Measurements from ENCODE around the gene IFI27L2. TPM values are rescaled to one million over a fixed set of nuclear protein-coding genes. Genes with fewer than 3 reads are reported as not detected.

The IFI27L2 gene
- total and polyA plus RNA-seq, 2 donors, result 16.6 to 77.6 TPM

DNA sequence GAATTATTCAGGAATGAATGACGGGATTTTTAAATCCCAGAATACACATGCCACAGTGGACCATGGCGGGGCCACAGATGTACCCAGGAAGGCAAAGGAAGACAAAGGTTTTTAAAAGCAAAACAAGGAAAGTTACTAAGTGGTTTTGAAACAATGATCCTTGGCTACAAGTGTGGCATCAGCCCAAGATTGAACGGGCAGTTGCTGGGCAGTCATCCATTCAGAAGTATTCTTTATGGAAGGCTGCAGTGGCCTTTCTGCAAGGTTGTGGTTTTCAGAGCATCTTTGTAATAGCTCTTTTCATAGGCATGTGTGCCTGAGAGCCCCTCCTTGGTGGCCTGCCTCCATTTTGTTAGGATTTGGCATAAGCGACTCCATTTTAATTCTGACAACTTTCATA lies 32.3 kb downstream of the IFI27L2 start:
- Histone ChIP-seq H3K36me3 (ENCODE audit: insufficient read depth) (no peaks in the 10 kb centered on the region), H3K27ac (ENCODE audit: low read depth) (no peak overlapping the region), H3K4me3 (ENCODE audit: low read depth, low read length) (no peak overlapping the region), H3K4me1 (ENCODE audit: insufficient read depth) (no peaks in the 10 kb centered on the region)
- WGBS, result 95% methylated on average over 4 of the region's 4 CpGs
- no peak for DNase-seq (ENCODE audit: extremely low spot score)

- DNase-seq (ENCODE audit: extremely low spot score), result no peak
- WGBS, result 87% methylated on average over 2 of the region's 2 CpGs
- Histone ChIP-seq H3K4me3 (ENCODE audit: low read depth, low read length) (no peak overlapping the region), H3K4me1 (ENCODE audit: insufficient read depth) (no peaks in the 10 kb centered on the region), H3K27ac (ENCODE audit: low read depth) (no peak overlapping the region), H3K36me3 (ENCODE audit: insufficient read depth) (no peaks in the 10 kb centered on the region)
Observed at GRCh38 chr14:94093418-94093817, 36.0 kb downstream of the IFI27L2 start.

DNA sequence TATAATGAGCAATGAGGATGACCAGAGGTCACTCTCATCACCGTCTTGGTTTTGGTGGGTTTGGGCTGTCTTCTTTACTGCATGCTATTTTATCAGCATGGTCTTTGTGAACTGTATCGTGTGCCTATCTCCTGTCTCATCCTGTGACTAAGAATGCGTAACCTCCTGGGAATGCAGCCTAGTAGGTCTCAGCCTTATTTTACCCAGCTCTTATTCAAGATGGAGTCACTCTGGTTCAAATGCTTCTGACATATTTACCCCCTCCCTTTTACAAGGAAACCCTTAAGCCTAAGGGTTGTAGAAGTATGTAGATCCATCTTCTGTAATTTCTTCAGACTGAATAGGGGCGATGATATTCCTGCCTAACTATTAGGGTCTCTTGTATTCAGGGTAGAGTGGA lies 39.9 kb downstream of the IFI27L2 start:
- Histone ChIP-seq H3K4me3 (ENCODE audit: low read depth, low read length) (no peak overlapping the region), H3K4me1 (ENCODE audit: insufficient read depth) (no peaks in the 10 kb centered on the region), H3K36me3 (ENCODE audit: insufficient read depth) (no peaks in the 10 kb centered on the region), H3K27ac (ENCODE audit: low read depth) (no peak overlapping the region)
- 94% methylated on average over 4 of the region's 4 CpGs for WGBS
- DNase-seq (ENCODE audit: extremely low spot score), result no peak

- no peak for DNase-seq (ENCODE audit: extremely low spot score)
- H3K27ac ChIP-seq (ENCODE audit: low read depth), result no peak overlapping the region
- 93% methylated on average over 5 of the region's 5 CpGs for WGBS
- no peaks in the 10 kb centered on the region for H3K36me3 ChIP-seq (ENCODE audit: insufficient read depth)
- H3K4me3 ChIP-seq (ENCODE audit: low read depth, low read length), result no peak overlapping the region
- no peaks in the 10 kb centered on the region for H3K4me1 ChIP-seq (ENCODE audit: insufficient read depth)
Observed at GRCh38 chr14:94088516-94088915, 40.9 kb downstream of the IFI27L2 start.

DNA sequence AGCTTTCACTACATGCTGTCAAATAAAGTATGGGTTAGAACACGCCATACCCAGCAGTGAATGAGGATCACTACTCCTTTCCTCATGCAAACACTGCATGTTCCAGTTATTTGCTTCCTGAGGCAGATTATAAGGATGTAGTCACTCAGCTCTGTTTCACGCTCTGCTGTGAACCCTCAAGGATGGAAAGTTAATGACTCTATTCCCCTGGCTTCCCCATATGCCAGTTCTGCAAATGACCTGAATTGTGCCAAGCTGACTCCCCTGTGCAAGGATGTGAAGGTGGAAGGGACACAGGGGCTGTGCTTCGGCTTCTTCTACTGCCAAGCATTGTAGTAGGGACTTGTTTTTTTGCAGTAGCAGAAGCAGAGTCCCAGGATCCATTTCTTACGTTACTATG lies 41.5 kb downstream of the IFI27L2 start:
- Histone ChIP-seq H3K27ac (ENCODE audit: low read depth) (no peak overlapping the region), H3K4me1 (ENCODE audit: insufficient read depth) (no peaks in the 10 kb centered on the region), H3K4me3 (ENCODE audit: low read depth, low read length) (no peak overlapping the region), H3K36me3 (ENCODE audit: insufficient read depth) (no peaks in the 10 kb centered on the region)
- no peak for DNase-seq (ENCODE audit: extremely low spot score)
- 76% methylated on average over 4 of the region's 4 CpGs for WGBS

DNA sequence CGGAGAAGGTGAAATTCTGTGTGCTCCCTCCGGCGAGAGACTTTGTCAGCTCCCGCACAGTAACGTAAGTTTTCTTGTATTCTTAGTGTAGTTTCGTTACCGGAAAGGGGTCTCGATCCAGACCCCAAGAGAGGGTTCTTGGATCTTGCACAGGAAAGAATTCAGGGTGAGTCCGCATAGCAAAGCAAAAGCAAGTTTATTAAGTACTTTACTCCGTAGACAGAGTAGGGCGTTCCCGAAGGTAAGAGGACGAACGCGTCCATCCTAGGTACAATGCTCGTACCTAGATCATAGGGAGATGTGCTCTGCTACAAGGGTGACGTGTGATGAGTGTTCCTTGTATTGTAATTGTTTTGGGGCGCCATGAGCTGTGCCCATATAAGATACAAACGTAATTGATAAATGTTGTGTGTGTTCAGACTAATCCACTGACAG lies 48.0 kb downstream of the IFI27L2 start:
- no peak for DNase-seq (ENCODE audit: extremely low spot score)
- under 1% methylated on average over 19 of the region's 19 CpGs for WGBS
- Histone ChIP-seq H3K27ac (ENCODE audit: low read depth) (no peak overlapping the region), H3K4me1 (ENCODE audit: insufficient read depth) (peaks cover 4% of the 10 kb centered on the region), H3K36me3 (ENCODE audit: insufficient read depth) (no peaks in the 10 kb centered on the region), H3K4me3 (ENCODE audit: low read depth, low read length) (peak overlapping the region; percentile 99)

DNA sequence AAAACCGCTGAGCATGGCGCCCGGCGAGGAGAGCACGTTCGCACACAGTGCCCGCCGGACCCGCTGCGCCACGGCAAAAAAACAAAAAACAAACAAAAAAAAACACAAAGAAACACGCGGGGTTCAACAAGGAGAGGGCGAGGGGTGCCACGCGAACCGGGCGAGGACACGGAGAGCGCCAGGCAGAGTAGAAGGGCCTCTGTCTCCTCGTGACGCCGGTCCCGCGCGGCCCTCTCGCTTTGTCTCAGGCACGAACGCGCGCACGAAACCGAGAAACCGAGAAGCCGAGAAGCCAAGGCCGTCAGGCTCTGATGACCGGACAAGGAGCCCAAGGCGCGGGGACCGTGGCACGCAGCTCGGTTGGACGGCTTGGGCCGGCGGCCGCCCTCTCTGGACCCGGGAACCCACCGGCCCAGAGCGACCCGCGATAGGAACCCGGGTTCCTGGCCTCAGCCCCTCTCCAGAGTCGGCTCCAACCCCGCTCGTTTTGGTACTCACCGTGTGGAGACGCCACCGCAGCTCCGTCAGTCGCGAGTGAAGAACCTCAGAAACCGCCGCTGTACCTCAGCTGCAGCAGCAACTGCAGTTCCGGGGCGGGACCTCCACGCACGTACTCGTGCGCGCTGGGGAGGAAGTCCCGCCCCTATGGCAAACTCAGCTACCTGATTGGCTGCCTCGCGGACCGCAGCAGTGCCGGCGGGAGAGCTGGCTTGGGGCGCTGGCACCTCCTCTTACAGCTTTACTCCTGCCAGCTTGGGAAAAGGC lies 48.6 kb downstream of the IFI27L2 start, which contains the start of the genes DDX24 and IFI27L1:
TSS of gene DDX24 (minus strand) at position 582 of the 765 bp plus-strand sequence. CDS start 1,460 bp downstream, outside the sequence.
TSS of gene IFI27L1 (plus strand) at position 690 of the 765 bp plus-strand sequence. CDS start 15,628 bp downstream, outside the sequence.
- peak within 1 kb of the TSS; percentile 99 for H3K4me3 ChIP-seq (ENCODE audit: low read depth, low read length)
- peaks cover 4% of the 10 kb centered on the region for H3K4me1 ChIP-seq (ENCODE audit: insufficient read depth)
- peak; percentile 83 for DNase-seq (ENCODE audit: extremely low spot score)
- H3K36me3 ChIP-seq (ENCODE audit: insufficient read depth), result no peaks in the 10 kb centered on the region
- WGBS, result under 1% methylated on average over 77 of the region's 77 CpGs
- peak within 1 kb of the TSS; percentile 96 for H3K27ac ChIP-seq (ENCODE audit: low read depth)

DNA sequence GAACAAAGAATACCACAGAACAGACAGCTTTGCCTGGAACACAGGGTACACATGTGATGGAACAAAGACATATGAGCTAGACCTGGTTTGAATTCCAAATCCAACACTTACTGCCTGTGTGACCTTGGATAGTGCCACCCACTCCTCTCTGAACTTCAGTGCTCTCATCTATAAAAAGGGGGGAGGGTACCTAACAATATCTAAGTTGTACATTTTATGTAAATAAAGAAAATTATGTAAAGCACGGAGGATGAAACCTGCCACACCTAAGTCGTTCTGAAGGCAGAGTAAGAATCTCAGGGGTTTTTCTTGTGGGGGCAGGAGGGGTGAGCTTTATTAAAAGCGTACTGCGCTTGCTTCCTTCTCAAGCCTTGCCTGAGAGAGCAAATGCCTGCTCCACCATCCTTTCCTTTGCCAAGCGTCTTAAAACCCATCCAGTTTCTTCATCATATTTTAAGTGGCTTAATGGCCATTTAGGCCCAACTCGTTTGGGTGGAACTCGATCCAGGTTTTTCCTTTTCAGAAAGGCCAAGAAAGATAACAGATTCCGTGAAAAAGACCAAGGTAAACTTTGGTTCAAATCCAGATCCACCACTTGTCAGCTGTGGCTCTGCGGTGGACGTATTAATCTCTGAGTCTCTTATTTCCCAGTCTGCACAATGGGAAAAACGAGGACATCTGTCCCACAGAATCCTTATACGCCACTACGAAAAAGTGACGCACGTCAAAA lies 49.3 kb downstream of the IFI27L2 start:
- H3K27ac ChIP-seq (ENCODE audit: low read depth), result no peak overlapping the region
- no peaks in the 10 kb centered on the region for H3K36me3 ChIP-seq (ENCODE audit: insufficient read depth)
- DNase-seq (ENCODE audit: extremely low spot score), result peak; percentile 32
- 1% methylated on average over 15 of the region's 15 CpGs for WGBS
- peaks cover 4% of the 10 kb centered on the region for H3K4me1 ChIP-seq (ENCODE audit: insufficient read depth)
- peak overlapping the region; percentile 99 for H3K4me3 ChIP-seq (ENCODE audit: low read depth, low read length)

DNA sequence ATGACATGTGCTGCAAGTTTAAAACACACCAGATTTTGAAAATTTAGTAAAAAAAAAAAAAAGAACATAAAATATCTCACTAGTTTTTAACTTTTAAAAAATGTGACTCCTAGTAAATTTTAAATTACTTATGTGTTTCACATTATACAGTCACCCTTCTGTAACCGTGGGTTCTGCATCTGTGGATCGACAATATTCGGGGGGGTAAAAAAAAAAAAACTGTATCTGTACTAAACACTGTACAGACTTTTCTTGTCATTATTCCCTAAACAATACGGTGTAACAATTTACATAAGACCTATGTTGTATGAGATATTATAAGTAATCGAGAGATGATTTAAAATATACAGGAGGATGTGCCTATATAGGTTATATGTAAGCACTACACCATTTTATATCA lies 51.6 kb downstream of the IFI27L2 start:
- no peak overlapping the region for H3K4me3 ChIP-seq (ENCODE audit: low read depth, low read length)
- H3K27ac ChIP-seq (ENCODE audit: low read depth), result no peak overlapping the region
- 76% methylated on average over 5 of the region's 5 CpGs for WGBS
- no peaks in the 10 kb centered on the region for H3K36me3 ChIP-seq (ENCODE audit: insufficient read depth)
- no peak for DNase-seq (ENCODE audit: extremely low spot score)
- peaks cover 4% of the 10 kb centered on the region for H3K4me1 ChIP-seq (ENCODE audit: insufficient read depth)

Other genes with a start within 250 kb of the IFI27L2 start
- not detected for gene FAM181A, start 202.3 kb downstream of the IFI27L2 start, total RNA-seq
- not detected for gene FAM181A, start 202.3 kb downstream of the IFI27L2 start, polyA plus RNA-seq
- 32.3 TPM for gene ASB2, start 153.0 kb downstream of the IFI27L2 start, total RNA-seq
- 72.7 TPM for gene ASB2, start 153.0 kb downstream of the IFI27L2 start, polyA plus RNA-seq
- not detected for gene CCDC197, start 132.3 kb downstream of the IFI27L2 start, total RNA-seq
- not detected for gene CCDC197, start 132.3 kb downstream of the IFI27L2 start, polyA plus RNA-seq
- 2.0 TPM for gene OTUB2, start 103.3 kb downstream of the IFI27L2 start, total RNA-seq
- gene OTUB2, start 103.3 kb downstream of the IFI27L2 start, polyA plus RNA-seq, result 0.41 TPM
- gene DDX24, start 48.4 kb downstream of the IFI27L2 start, total RNA-seq, result 55.1 TPM
- 144 TPM for gene DDX24, start 48.4 kb downstream of the IFI27L2 start, polyA plus RNA-seq
- gene IFI27L1, start 48.3 kb downstream of the IFI27L2 start, total RNA-seq, result 7.2 TPM
- gene IFI27L1, start 48.3 kb downstream of the IFI27L2 start, polyA plus RNA-seq, result 18.9 TPM
- 19.9 TPM for gene IFI27, start 18.9 kb downstream of the IFI27L2 start, total RNA-seq
- 417 TPM for gene IFI27, start 18.9 kb downstream of the IFI27L2 start, polyA plus RNA-seq
- gene PPP4R4, start 44.7 kb upstream of the IFI27L2 start, total RNA-seq, result 0.37 TPM
- gene PPP4R4, start 44.7 kb upstream of the IFI27L2 start, polyA plus RNA-seq, result 0.63 TPM
- not detected for gene SERPINA10, start 163.7 kb upstream of the IFI27L2 start, total RNA-seq
- 0.10 TPM for gene SERPINA10, start 163.7 kb upstream of the IFI27L2 start, polyA plus RNA-seq
- not detected for gene SERPINA6, start 193.7 kb upstream of the IFI27L2 start, total RNA-seq
- 0.14 TPM for gene SERPINA6, start 193.7 kb upstream of the IFI27L2 start, polyA plus RNA-seq
- gene SERPINA2, start 237.1 kb upstream of the IFI27L2 start, total RNA-seq, result not detected
- gene SERPINA2, start 237.1 kb upstream of the IFI27L2 start, polyA plus RNA-seq, result not detected

Measured in urinary bladder (tissue), 4 donors.